NCI-H146 (cell line): Measurements from ENCODE around the gene AVPI1.
A peak's percentile ranks its signal among the peaks of the same experiment; 100 is the strongest.

Experiments
- DNase-seq: peaks from one replicate; lab custom pipeline; 2025; lab: John Stamatoyannopoulos, UW

The AVPI1 gene

GRCh38 chr10:97686962-97687784 lies at the start of gene AVPI1:
AVPI1 (minus strand) TSS chr10:97687241; CDS start chr10:97679905, 7,336 bp downstream.
- peak; percentile 97 for DNase-seq

GRCh38 chr10:97736403-97736901 lies 49.4 kb upstream of the AVPI1 start:
- DNase-seq = no peak

GRCh38 chr10:97734021-97734420 lies 47.0 kb upstream of the AVPI1 start:
- DNase-seq = no peak

GRCh38 chr10:97733256-97733655 lies 46.2 kb upstream of the AVPI1 start:
- DNase-seq = no peak

GRCh38 chr10:97732052-97732359 lies 45.0 kb upstream of the AVPI1 start:
- no peak for DNase-seq

GRCh38 chr10:97731346-97732051 lies 44.5 kb upstream of the AVPI1 start:
- DNase-seq = peak; percentile 78

GRCh38 chr10:97729014-97729413 lies 42.0 kb upstream of the AVPI1 start:
- DNase-seq = no peak

GRCh38 chr10:97726636-97727178 lies 39.7 kb upstream of the AVPI1 start:
- DNase-seq = peak; percentile 11

- no peak for DNase-seq
Observed at GRCh38 chr10:97724341-97724941, 37.4 kb upstream of the AVPI1 start.

GRCh38 chr10:97723001-97723400 lies 36.0 kb upstream of the AVPI1 start:
- no peak for DNase-seq

- DNase-seq = no peak
Observed at GRCh38 chr10:97721871-97722780, 35.1 kb upstream of the AVPI1 start.

- no peak for DNase-seq
Observed at GRCh38 chr10:97719602-97720001, 32.6 kb upstream of the AVPI1 start.

- DNase-seq = peak; percentile 60
Observed at GRCh38 chr10:97718659-97719142, 31.7 kb upstream of the AVPI1 start.

- DNase-seq = no peak
Observed at GRCh38 chr10:97718178-97718577, 31.1 kb upstream of the AVPI1 start.

- DNase-seq = no peak
Observed at GRCh38 chr10:97717627-97718026, 30.6 kb upstream of the AVPI1 start.

GRCh38 chr10:97715259-97715874 lies 28.3 kb upstream of the AVPI1 start:
- no peak for DNase-seq

GRCh38 chr10:97714401-97715258 lies 27.6 kb upstream of the AVPI1 start:
- DNase-seq = peak; percentile 44

GRCh38 chr10:97713826-97714400 lies 26.9 kb upstream of the AVPI1 start:
- peak; percentile 74 for DNase-seq

GRCh38 chr10:97713339-97713825 lies 26.3 kb upstream of the AVPI1 start, which contains the start of gene MARVELD1:
MARVELD1 (plus strand) TSS chr10:97713730; CDS start chr10:97713877, 147 bp downstream.
- DNase-seq = peak; percentile 73
